SK-N-MC (cell line): Measurements from ENCODE around the gene PGLYRP4.

ENCODE experiments used
- EZH2 ChIP-seq: fragments of 200-600 bp; sonication (generic); IDR thresholded peaks from one replicate; pipeline ENCODE4 v1.6.1; 2017; ENCODE audit warnings: antibody characterized with exemption
- POLR2AphosphoS5 ChIP-seq: IDR thresholded peaks from 2 replicates; pipeline ENCODE4 v1.6.1; 2012; ENCODE audit warnings: mild to moderate bottlenecking, low read depth, low read length, borderline replicate concordance

GRCh38 chr1:153370146-153370545, 21.5 kb upstream of the PGLYRP4 start:
- TF ChIP-seq EZH2 (no peak), POLR2AphosphoS5 (no peak)
